Measurements from ENCODE around the gene RMDN2.
A peak's percentile ranks its signal among the peaks of the same experiment; 100 is the strongest.

RMDN2 gene

GRCh38 chr2:37982847-37983246, 57.8 kb downstream of the RMDN2 start:
- no peak for TF ChIP-seq CTCF (IDR thresholded peaks at IDR 0.05; ENCODE audit: low read length, missing control alignments)
- H3K4me3 ChIP-seq (replicated peaks; ENCODE audit: low read depth, low read length): no peak overlapping the region
- DNase-seq (ENCODE audit: low read depth): no peak

GRCh38 chr2:37983719-37984118, 58.6 kb downstream of the RMDN2 start:
- no peak for TF ChIP-seq CTCF (IDR thresholded peaks at IDR 0.05; ENCODE audit: low read length, missing control alignments)
- no peak overlapping the region for H3K4me3 ChIP-seq (replicated peaks; ENCODE audit: low read depth, low read length)
- DNase-seq (ENCODE audit: low read depth): no peak

GRCh38 chr2:37984176-37984575, 59.1 kb downstream of the RMDN2 start:
- no peak for DNase-seq (ENCODE audit: low read depth)
- no peak overlapping the region for H3K4me3 ChIP-seq (replicated peaks; ENCODE audit: low read depth, low read length)
- TF ChIP-seq CTCF (IDR thresholded peaks at IDR 0.05; ENCODE audit: low read length, missing control alignments): no peak

GRCh38 chr2:37984589-37984988, 59.5 kb downstream of the RMDN2 start:
- peak; percentile 27 for TF ChIP-seq CTCF (IDR thresholded peaks at IDR 0.05; ENCODE audit: low read length, missing control alignments)
- no peak overlapping the region for H3K4me3 ChIP-seq (replicated peaks; ENCODE audit: low read depth, low read length)
- DNase-seq (ENCODE audit: low read depth): peak; percentile 57

- TF ChIP-seq CTCF (IDR thresholded peaks at IDR 0.05; ENCODE audit: low read length, missing control alignments): no peak
- DNase-seq (ENCODE audit: low read depth): peak; percentile 53
- no peak overlapping the region for H3K4me3 ChIP-seq (replicated peaks; ENCODE audit: low read depth, low read length)
These were observed 60.2 kb downstream of the RMDN2 start for GRCh38 chr2:37985333-37985732.

GRCh38 chr2:37987098-37987775, 62.1 kb downstream of the RMDN2 start:
- DNase-seq (ENCODE audit: low read depth): no peak
- H3K4me3 ChIP-seq (replicated peaks; ENCODE audit: low read depth, low read length): no peak overlapping the region
- TF ChIP-seq CTCF (IDR thresholded peaks at IDR 0.05; ENCODE audit: low read length, missing control alignments): no peak

GRCh38 chr2:37992601-37993000, 67.5 kb downstream of the RMDN2 start:
- TF ChIP-seq CTCF (IDR thresholded peaks at IDR 0.05; ENCODE audit: low read length, missing control alignments): no peak
- DNase-seq (ENCODE audit: low read depth): no peak
- no peak overlapping the region for H3K4me3 ChIP-seq (replicated peaks; ENCODE audit: low read depth, low read length)

All from fibroblast of pulmonary artery (primary cell).